ENCODE data around the gene DDX10. TPM values are rescaled to one million over a fixed set of nuclear protein-coding genes. Genes with fewer than 3 reads are reported as not detected.

Gene DDX10
- total and polyA plus RNA-seq, 4 donors = 8.0 to 11.8 (median 9.0) TPM

- H3K36me3 ChIP-seq (ENCODE audit: control insufficient read depth in 4 of 4, insufficient read depth in 3 of 4, low read depth in 1 of 4, low read length in 3 of 4) = peaks cover 3 to 20% (median 9%) of the 10 kb centered on the region in 4 donors
- 95% methylated on average over 4 of the region's 4 CpGs for WGBS
Measured at GRCh38 chr11:108713076-108713790, 48.4 kb downstream of the DDX10 start.

More at GRCh38 chr11:108713076-108713790, 48.4 kb downstream of the DDX10 start:
- DNase-seq (ENCODE audit: low spot score) = no peak
- no peak for TF ChIP-seq SP1 (IDR thresholded peaks at IDR 0.05)
- TF ChIP-seq NR2F2 (IDR thresholded peaks at IDR 0.05) = no peak
- no peak for TF ChIP-seq FOXA1 (IDR thresholded peaks at IDR 0.05)
- TF ChIP-seq HNF4G (IDR thresholded peaks at IDR 0.05) = no peak
- TF ChIP-seq GABPA (IDR thresholded peaks at IDR 0.05 in 1 of 2, conservative IDR thresholded peaks at IDR 0.05 in 1 of 2) = no peak
- no peak for TF ChIP-seq REST (IDR thresholded peaks at IDR 0.05)
- TF ChIP-seq, protein P1, sequence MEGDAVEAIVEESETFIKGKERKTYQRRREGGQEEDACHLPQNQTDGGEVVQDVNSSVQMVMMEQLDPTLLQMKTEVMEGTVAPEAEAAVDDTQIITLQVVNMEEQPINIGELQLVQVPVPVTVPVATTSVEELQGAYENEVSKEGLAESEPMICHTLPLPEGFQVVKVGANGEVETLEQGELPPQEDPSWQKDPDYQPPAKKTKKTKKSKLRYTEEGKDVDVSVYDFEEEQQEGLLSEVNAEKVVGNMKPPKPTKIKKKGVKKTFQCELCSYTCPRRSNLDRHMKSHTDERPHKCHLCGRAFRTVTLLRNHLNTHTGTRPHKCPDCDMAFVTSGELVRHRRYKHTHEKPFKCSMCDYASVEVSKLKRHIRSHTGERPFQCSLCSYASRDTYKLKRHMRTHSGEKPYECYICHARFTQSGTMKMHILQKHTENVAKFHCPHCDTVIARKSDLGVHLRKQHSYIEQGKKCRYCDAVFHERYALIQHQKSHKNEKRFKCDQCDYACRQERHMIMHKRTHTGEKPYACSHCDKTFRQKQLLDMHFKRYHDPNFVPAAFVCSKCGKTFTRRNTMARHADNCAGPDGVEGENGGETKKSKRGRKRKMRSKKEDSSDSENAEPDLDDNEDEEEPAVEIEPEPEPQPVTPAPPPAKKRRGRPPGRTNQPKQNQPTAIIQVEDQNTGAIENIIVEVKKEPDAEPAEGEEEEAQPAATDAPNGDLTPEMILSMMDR (IDR thresholded peaks at IDR 0.05; ENCODE audit: low read depth, low read length, missing input control) = no peak
- TF ChIP-seq JUND (IDR thresholded peaks at IDR 0.05) = no peak
- TF ChIP-seq MAX (IDR thresholded peaks at IDR 0.05) = no peak
- TF ChIP-seq, protein P2, sequence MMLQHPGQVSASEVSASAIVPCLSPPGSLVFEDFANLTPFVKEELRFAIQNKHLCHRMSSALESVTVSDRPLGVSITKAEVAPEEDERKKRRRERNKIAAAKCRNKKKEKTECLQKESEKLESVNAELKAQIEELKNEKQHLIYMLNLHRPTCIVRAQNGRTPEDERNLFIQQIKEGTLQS (IDR thresholded peaks at IDR 0.05) = no peak
- no peak for TF ChIP-seq RXRA (IDR thresholded peaks at IDR 0.05)
- TF ChIP-seq ZBTB33 (IDR thresholded peaks at IDR 0.05) = no peak
- TF ChIP-seq FOXA2 (IDR thresholded peaks at IDR 0.05) = no peak
- TF ChIP-seq TAF1 (conservative IDR thresholded peaks at IDR 0.05) = no peak
- TF ChIP-seq RAD21 (IDR thresholded peaks at IDR 0.05) = no peak
- TF ChIP-seq HNF4A (conservative IDR thresholded peaks at IDR 0.05) = no peak
- Histone ChIP-seq H3K27ac (ENCODE audit: low read depth in 1 of 2, low read length in 2 of 2) (no peak overlapping the region), H3K9ac (ENCODE audit: low read depth in 1 of 2, low read length in 2 of 2) (no peak overlapping the region), H3K9me3 (ENCODE audit: control insufficient read depth in 4 of 4, low read length in 3 of 4) (peaks cover 0 to 5% (median 2%) of the 10 kb centered on the region in 4 donors), H3K4me1 (ENCODE audit: control insufficient read depth in 4 of 4, insufficient read depth in 4 of 4, low read length in 3 of 4) (no peaks in the 10 kb centered on the region), H3K4me3 (ENCODE audit: low read depth in 1 of 3, low read length in 3 of 3) (no peak overlapping the region), H3K27me3 (ENCODE audit: control insufficient read depth in 4 of 4, insufficient read depth in 4 of 4, low read length in 3 of 4) (no peaks in the 10 kb centered on the region)
